HG03432 (cell line): ENCODE results near the gene DCUN1D2.
"Not testable (repeated sequence)": the region's sequence is repeated elsewhere in the genome, so short reads cannot be mapped to it uniquely, and the experiment has no call there.

ENCODE experiments used
- ATAC-seq: cut with Tn5 transposase; IDR thresholded peaks from one replicate; pipeline ENCODE4 v1.9.1; 2021; ENCODE audit warnings: mild to moderate bottlenecking, moderate library complexity; ENCODE audit not compliant: unreplicated experiment

The DCUN1D2 gene

GRCh38 chr13:113449693-113450347 lies 40.7 kb downstream of the DCUN1D2 start:
- ATAC-seq = no peak

- peak; percentile 33 for ATAC-seq
These were observed 41.4 kb downstream of the DCUN1D2 start for GRCh38 chr13:113448885-113449692.

- ATAC-seq = no peak
These were observed 42.0 kb downstream of the DCUN1D2 start for GRCh38 chr13:113448545-113448884.

GRCh38 chr13:113447596-113447995 lies 42.9 kb downstream of the DCUN1D2 start:
- no peak for ATAC-seq

- no peak for ATAC-seq
These were observed 44.0 kb downstream of the DCUN1D2 start for GRCh38 chr13:113446488-113446854.

- peak; percentile 80 for ATAC-seq
These were observed 44.6 kb downstream of the DCUN1D2 start for GRCh38 chr13:113445791-113446487.

- ATAC-seq = no peak
These were observed 46.5 kb downstream of the DCUN1D2 start for GRCh38 chr13:113443991-113444390.

- ATAC-seq = no peak
These were observed 47.5 kb downstream of the DCUN1D2 start for GRCh38 chr13:113442985-113443362.

- no peak for ATAC-seq
These were observed 48.0 kb downstream of the DCUN1D2 start for GRCh38 chr13:113442354-113442984.

GRCh38 chr13:113441661-113442060 lies 48.9 kb downstream of the DCUN1D2 start:
- ATAC-seq = no peak

GRCh38 chr13:113437408-113438010 lies 53.0 kb downstream of the DCUN1D2 start:
- no peak for ATAC-seq

- not testable (repeated sequence) for ATAC-seq
These were observed 53.6 kb downstream of the DCUN1D2 start for GRCh38 chr13:113436866-113437265.

GRCh38 chr13:113435907-113436306 lies 54.6 kb downstream of the DCUN1D2 start:
- not testable (repeated sequence) for ATAC-seq

- no peak for ATAC-seq
These were observed 57.1 kb downstream of the DCUN1D2 start for GRCh38 chr13:113433391-113433916.

- no peak for ATAC-seq
These were observed 57.8 kb downstream of the DCUN1D2 start for GRCh38 chr13:113432506-113433270.

- no peak for ATAC-seq
These were observed 59.3 kb downstream of the DCUN1D2 start for GRCh38 chr13:113431171-113431570.

GRCh38 chr13:113430378-113431110 lies 60.0 kb downstream of the DCUN1D2 start:
- ATAC-seq = no peak

- ATAC-seq = no peak
These were observed 60.9 kb downstream of the DCUN1D2 start for GRCh38 chr13:113429608-113429985.

- no peak for ATAC-seq
These were observed 61.5 kb downstream of the DCUN1D2 start for GRCh38 chr13:113428871-113429607.
